H1 (cell line): ENCODE data around the gene NPIPB8. TPM values are rescaled to one million over a fixed set of nuclear protein-coding genes. Genes with fewer than 3 reads are reported as not detected.

Source experiments
- CTCF ChIA-PET: fragments of 300-600 bp; sonication (Branson Sonifier 250); formaldehyde crosslinking; loops from one replicate; lab custom pipeline; 2021; ENCODE audit not compliant: partially characterized antibody; lab: Charles Lee
- POLR2A ChIA-PET: fragments of 300-600 bp; sonication (Branson Sonifier 250); formaldehyde crosslinking; loops from one replicate; lab custom pipeline; 2021; ENCODE audit warnings: inconsistent platforms; ENCODE audit not compliant: partially characterized antibody; lab: Charles Lee
- DNase-seq, 2 experiments: peaks; one replicate each; pipeline versions ENCODE4 v3.0.0 to v3.0.0-alpha.2; 2010 to 2022; ENCODE audit warnings: low spot score in 2 of 2, low read depth in 1 of 2, mixed read lengths in 1 of 2
- FAIRE-seq: peaks from 2 replicates; lab custom pipeline; 2011; peaks lifted over from hg19 to GRCh38; lab: Jason Lieb, UNC
- H2AFZ ChIP-seq: 2 replicates; pipeline ENCODE4 v1.8.1; 2012; ENCODE audit warnings: low read length, inconsistent platforms
- H2AK5ac ChIP-seq: 2 replicates; pipeline ENCODE4 v1.6.1; 2013; ENCODE audit warnings: low read depth, low read length
- H2BK120ac ChIP-seq: replicated peaks from 2 replicates; pipeline ENCODE3; 2013; ENCODE audit warnings: low read depth, low read length, inconsistent platforms
- H2BK12ac ChIP-seq: 2 replicates; pipeline ENCODE4 v1.6.1; 2013; ENCODE audit warnings: low read depth, low read length
- H2BK15ac ChIP-seq: 2 replicates; pipeline ENCODE4 v1.6.1; 2013; ENCODE audit warnings: low read length
- H2BK20ac ChIP-seq: 2 replicates; pipeline ENCODE4 v1.6.1; 2013; ENCODE audit warnings: low read length
- H2BK5ac ChIP-seq: 2 replicates; pipeline ENCODE4 v1.6.1; 2013; ENCODE audit warnings: low read depth, low read length
- H3K14ac ChIP-seq: 2 replicates; pipeline ENCODE4 v1.6.1; 2013; ENCODE audit warnings: inconsistent platforms; ENCODE audit not compliant: insufficient read length
- H3K18ac ChIP-seq: 2 replicates; pipeline ENCODE4 v1.6.1; 2013; ENCODE audit warnings: low read length; ENCODE audit errors: extremely low read depth
- H3K23ac ChIP-seq: 2 replicates; pipeline ENCODE4 v1.6.1; 2013; ENCODE audit warnings: inconsistent platforms; ENCODE audit not compliant: insufficient read length
- H3K23me2 ChIP-seq: 2 replicates; pipeline ENCODE4 v1.6.1; 2013; ENCODE audit warnings: low read depth, low read length
- H3K27ac ChIP-seq: 2 replicates; pipeline ENCODE4 v1.6.1; 2011; ENCODE audit warnings: low read depth, low read length, inconsistent platforms
- H3K27me3 ChIP-seq, 4 experiments: replicated peaks in 1 of 4; 1 replicate in 1 of 4; 2 replicates in 3 of 4; pipeline versions ENCODE4 v1.6.1 to v1.8.1; 2011 to 2013; ENCODE audit warnings: low read length in 3 of 4, mild to moderate bottlenecking in 3 of 4, inconsistent platforms in 2 of 4, mixed read lengths in 2 of 4, moderate library complexity in 1 of 4; ENCODE audit not compliant: control insufficient read depth in 3 of 4, insufficient read depth in 3 of 4; ENCODE audit errors: extremely low read depth in 1 of 4
- H3K36me3 ChIP-seq, 4 experiments: 2 replicates each; pipeline versions ENCODE4 v1.6.1 to v1.8.1; 2011 to 2013; ENCODE audit warnings: mild to moderate bottlenecking in 4 of 4, low read length in 3 of 4, moderate library complexity in 2 of 4, control low read depth in 1 of 4, inconsistent platforms in 1 of 4; ENCODE audit not compliant: insufficient read depth in 4 of 4, control insufficient read depth in 2 of 4
- H3K4ac ChIP-seq: replicated peaks from 2 replicates; pipeline ENCODE3; 2013; ENCODE audit warnings: low read length, low read depth, mixed read lengths, inconsistent platforms; ENCODE audit not compliant: insufficient read length
- H3K4me1 ChIP-seq, 4 experiments: replicated peaks in 1 of 4; 1 replicate in 1 of 4; 2 replicates in 3 of 4; pipeline versions ENCODE4 v1.6.1 to v1.8.1; 2011 to 2013; ENCODE audit warnings: low read length in 3 of 4, inconsistent platforms in 2 of 4, mixed read lengths in 1 of 4; ENCODE audit not compliant: insufficient read depth in 4 of 4, control insufficient read depth in 3 of 4
- H3K4me2 ChIP-seq, 2 experiments: 2 replicates each; pipeline versions ENCODE4 v1.6.1 to v1.8.1; 2011 to 2013; ENCODE audit warnings: low read depth in 2 of 2, low read length in 2 of 2, control low read depth in 1 of 2, inconsistent platforms in 1 of 2, mild to moderate bottlenecking in 1 of 2; ENCODE audit not compliant: insufficient read depth in 1 of 2
- H3K4me3 ChIP-seq, 4 experiments: fragments of 200-600, 300-600 bp in 1 of 4; sonication (generic), shearing (Covaris generic), sonication (Bioruptor Twin) in 1 of 4; 2 replicates each; pipeline versions ENCODE4 v1.5.1 to v1.8.1; 2011 to 2016; ENCODE audit warnings: low read length in 4 of 4, low read depth in 3 of 4, control low read depth in 2 of 4, inconsistent platforms in 2 of 4, mild to moderate bottlenecking in 2 of 4, mixed read lengths in 1 of 4, moderate library complexity in 1 of 4; ENCODE audit not compliant: insufficient read depth in 2 of 4; ENCODE audit errors: extremely low read depth in 1 of 4
- H3K56ac ChIP-seq: replicated peaks from 2 replicates; pipeline ENCODE3; 2013; ENCODE audit warnings: low read depth, mild to moderate bottlenecking, mixed read lengths, low read length, inconsistent platforms; ENCODE audit not compliant: insufficient read length
- H3K79me1 ChIP-seq: 2 replicates; pipeline ENCODE4 v1.6.1; 2013; ENCODE audit warnings: low read depth, low read length, control low read depth
- H3K79me2 ChIP-seq, 2 experiments: 2 replicates each; pipeline versions ENCODE4 v1.6.1 to v1.8.1; 2012 to 2013; ENCODE audit warnings: low read length in 2 of 2, mild to moderate bottlenecking in 2 of 2, inconsistent platforms in 1 of 2; ENCODE audit not compliant: insufficient read depth in 2 of 2, control insufficient read depth in 1 of 2
- H3K9ac ChIP-seq, 4 experiments: replicated peaks in 1 of 4; 1 replicate in 1 of 4; 2 replicates in 3 of 4; pipeline versions ENCODE4 v1.6.1 to v1.8.1; 2011 to 2013; ENCODE audit warnings: low read depth in 3 of 4, low read length in 3 of 4, control low read depth in 2 of 4, mild to moderate bottlenecking in 2 of 4, moderate library complexity in 2 of 4, inconsistent platforms in 1 of 4; ENCODE audit errors: extremely low read depth in 1 of 4
- H3K9me3 ChIP-seq, 2 experiments: 2 replicates each; pipeline versions ENCODE4 v1.6.1 to v1.8.1; 2012 to 2013; ENCODE audit warnings: mild to moderate bottlenecking in 2 of 2, moderate library complexity in 2 of 2, control low read depth in 1 of 2, inconsistent platforms in 1 of 2, low read depth in 1 of 2, low read length in 1 of 2, mixed read lengths in 1 of 2; ENCODE audit not compliant: insufficient read depth in 2 of 2
- H4K20me1 ChIP-seq, 2 experiments: replicated peaks in 1 of 2; 2 replicates each; pipeline versions ENCODE3 to v1.8.1; 2011 to 2013; ENCODE audit warnings: inconsistent platforms in 2 of 2, low read length in 2 of 2, mild to moderate bottlenecking in 1 of 2; ENCODE audit not compliant: insufficient read depth in 2 of 2, control insufficient read depth in 1 of 2
- H4K5ac ChIP-seq: 2 replicates; pipeline ENCODE4 v1.6.1; 2013; ENCODE audit warnings: low read length, low read depth, mixed read lengths, inconsistent platforms; ENCODE audit not compliant: insufficient read length
- H4K8ac ChIP-seq: 2 replicates; pipeline ENCODE4 v1.8.0; 2013; ENCODE audit warnings: mild to moderate bottlenecking, moderate library complexity, low read length, inconsistent platforms; ENCODE audit not compliant: insufficient read depth; ENCODE audit errors: extremely low read depth
- H4K91ac ChIP-seq: replicated peaks from 2 replicates; pipeline ENCODE3; 2013; ENCODE audit warnings: low read length, mixed read lengths, inconsistent platforms; ENCODE audit not compliant: insufficient read length
- GTF2F1 ChIP-seq: IDR thresholded peaks from 2 replicates; pipeline ENCODE4 v1.6.1; 2012; ENCODE audit warnings: low read depth, low read length, improper control_type of control experiment, borderline replicate concordance
- POLR2AphosphoS5 ChIP-seq: IDR thresholded peaks from 2 replicates; pipeline ENCODE4 v1.6.1; 2011; ENCODE audit warnings: low read depth, low read length
- RBBP5 ChIP-seq: IDR thresholded peaks from 2 replicates; pipeline ENCODE4 v1.7.1; 2012; ENCODE audit warnings: low read depth, mild to moderate bottlenecking, inconsistent platforms, low read length, moderate library complexity, borderline replicate concordance
- TAF7 ChIP-seq: optimal IDR thresholded peaks from 2 replicates; pipeline ENCODE3; 2011; ENCODE audit warnings: low read depth, mild to moderate bottlenecking, inconsistent platforms, low read length, moderate library complexity, borderline replicate concordance
- ZNF274 ChIP-seq: IDR thresholded peaks from 2 replicates; pipeline ENCODE4 v1.7.0; 2012; ENCODE audit warnings: low read length, borderline replicate concordance; ENCODE audit errors: extremely low read depth
- WGBS, 2 experiments: shearing (Covaris generic) in 1 of 2; methylation state at CpG; one replicate each; pipeline versions ENCODE4 v1.1.6 to v1.1.7; 2013 to 2015; ENCODE audit warnings: low lambda C conversion rate in 2 of 2, mixed read lengths in 2 of 2, inconsistent platforms in 1 of 2, low coverage in 1 of 2, missing lambda C conversion rate in 1 of 2; ENCODE audit not compliant: insufficient replicate concordance in 2 of 2, insufficient coverage in 1 of 2, insufficient read length in 1 of 2; ENCODE audit errors: extremely low coverage in 1 of 2, missing lambda C conversion rate in 1 of 2; 5-methylcytosine and 5-hydroxymethylcytosine counted together
- polyA plus RNA-seq, 7 experiments: library from polyadenylated mRNA; depleted of rRNA in 3 of 7; stranded (reverse) in 5 of 7; unstranded in 2 of 7; fragments of >200 nt in 5 of 7; fragments of 200-250 nt in 2 of 7; gene quantifications; 1 replicate in 5 of 7; 2 replicates in 1 of 7; 4 replicates in 1 of 7; pipeline versions ENCODE4 v1.2.1 to v1.2.3, GENCODE V29; 2011 to 2013; ENCODE audit warnings: missing spikeins in 2 of 7, mixed read lengths in 2 of 7
- total RNA-seq: library from RNA; stranded (reverse); fragmentation: NEBNext Ultra II Directional; extraction: Animal tissue kit (Norgen Biotek cat#: 25700); gene quantifications from 2 replicates; pipeline ENCODE4 v1.2.1, GENCODE V29; 2021

The NPIPB8 gene
- total and polyA plus RNA-seq, 2 of the 8 experiments (the other 6 are each of a cell fraction or from before 2014, with no cell fraction given) = 0.05 TPM; not detected in 1

DNA sequence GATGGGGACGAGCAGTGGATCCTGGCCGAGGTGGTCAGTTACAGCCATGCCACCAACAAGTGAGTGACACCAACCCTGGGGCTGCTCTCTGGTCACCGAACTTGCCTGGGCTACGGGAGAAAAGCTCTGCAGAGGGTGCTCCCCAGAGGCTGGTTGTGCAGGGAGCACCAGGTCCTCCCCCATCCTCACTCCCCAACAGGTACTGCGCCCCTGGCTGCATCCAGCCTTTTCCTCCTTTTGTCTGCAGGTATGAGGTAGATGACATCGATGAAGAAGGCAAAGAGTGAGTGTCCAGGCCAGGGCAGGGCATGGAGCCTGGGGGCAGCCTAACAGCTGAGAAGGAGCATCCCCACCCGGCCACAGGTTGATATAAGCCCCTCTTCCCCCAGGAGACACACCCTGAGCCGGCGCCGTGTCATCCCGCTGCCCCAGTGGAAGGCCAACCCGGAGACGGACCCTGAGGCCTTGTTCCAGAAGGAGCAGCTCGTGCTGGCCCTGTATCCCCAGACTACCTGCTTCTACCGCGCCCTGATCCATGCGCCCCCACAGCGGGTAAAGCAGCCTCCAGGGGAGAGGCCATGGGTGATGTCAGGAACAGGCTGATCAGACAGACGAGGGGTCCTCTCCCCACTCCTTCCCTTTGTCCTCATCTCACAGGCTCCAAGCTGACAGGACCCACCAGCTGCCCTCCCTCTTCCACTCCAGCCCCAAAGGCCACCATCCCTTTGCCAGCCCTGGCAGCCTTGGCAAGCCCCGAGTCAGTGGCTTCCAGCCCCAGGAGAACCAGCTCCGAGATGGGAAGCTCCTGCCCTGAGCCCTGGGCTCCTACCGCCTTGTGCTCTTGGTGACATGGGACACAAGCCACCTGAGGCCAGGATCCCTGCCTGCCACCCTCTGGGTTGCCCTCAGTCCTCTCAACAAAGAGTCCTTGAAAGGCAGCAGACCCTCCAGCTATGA, 47.2 kb upstream of the NPIPB8 start:
- no peak overlapping the region for H4K5ac ChIP-seq
- TF ChIP-seq POLR2AphosphoS5 = no peak
- TF ChIP-seq TAF7 = no peak
- TF ChIP-seq GTF2F1 = no peak
- TF ChIP-seq ZNF274 = no peak
- no peak for TF ChIP-seq RBBP5

More for the DNA sequence above, 47.2 kb upstream of the NPIPB8 start:
- H3K27me3 ChIP-seq = no peaks in the 10 kb centered on the region
- CTCF ChIA-PET = interaction anchor here (1.0 to 1.1 kb wide), 2 partner anchors 17 to 269 kb away, joined by 3 read pairs; no protein-coding TSS in a partner anchor
- FAIRE-seq (no peak), DNase-seq (no peak)
- H3K9ac ChIP-seq = no peak overlapping the region
- POLR2A ChIA-PET = interaction anchor here (3.2 kb wide), 1 partner anchor 36 kb away, joined by 9 read pairs; the partner anchor contains the start of gene SGF29
- no peak overlapping the region for H3K14ac ChIP-seq
- no peak overlapping the region for H3K56ac ChIP-seq
- no peaks in the 10 kb centered on the region for H3K79me2 ChIP-seq
- H3K23me2 ChIP-seq = no peaks in the 10 kb centered on the region
- H4K20me1 ChIP-seq = peaks cover 0 to 2% of the 10 kb centered on the region in 2 experiments
- no peak overlapping the region for H3K23ac ChIP-seq
- no peaks in the 10 kb centered on the region for H3K79me1 ChIP-seq
- peaks cover 0 to 4% (median 1%) of the 10 kb centered on the region in 4 experiments; a peak in 5 of 8 replicates for H3K36me3 ChIP-seq
- H2AFZ ChIP-seq = no peak overlapping the region
- no peak overlapping the region for H2BK20ac ChIP-seq
- H2BK5ac ChIP-seq = no peak overlapping the region
- no peak overlapping the region for H3K4me3 ChIP-seq
- no peak overlapping the region for H3K4me2 ChIP-seq
- WGBS, 2 experiments = 88% methylated on average over 19 of the region's 22 CpGs; no CpG with 5 or more reads in 1 of the 2 experiments
- H2BK120ac ChIP-seq = no peak overlapping the region
- no peak overlapping the region for H2AK5ac ChIP-seq
- H3K9me3 ChIP-seq = no peaks in the 10 kb centered on the region
- H2BK12ac ChIP-seq = no peak overlapping the region
- H4K8ac ChIP-seq = no peak overlapping the region; the same call in 1 of the 2 replicates
- no peak overlapping the region for H3K27ac ChIP-seq
- no peak overlapping the region for H3K18ac ChIP-seq
- H2BK15ac ChIP-seq = no peak overlapping the region
- H3K4me1 ChIP-seq = no peaks in the 10 kb centered on the region
- H3K4ac ChIP-seq = no peak overlapping the region
- H4K91ac ChIP-seq = no peak overlapping the region
